Ishikawa (cell line): Measurements from ENCODE around the gene ATP11A.

Experiments
- CEBPB ChIP-seq: IDR thresholded peaks from 2 replicates; pipeline ENCODE4 v1.6.1; 2012
- CREB1 ChIP-seq: IDR thresholded peaks from 2 replicates; pipeline ENCODE4 v1.6.1; 2012; ENCODE audit warnings: low read depth
- EGR1 ChIP-seq: IDR thresholded peaks from 2 replicates; pipeline ENCODE4 v1.6.1; 2012
- EP300 ChIP-seq: IDR thresholded peaks from 2 replicates; pipeline ENCODE4 v1.6.1; 2012; ENCODE audit warnings: borderline replicate concordance
- FOXM1 ChIP-seq: IDR thresholded peaks from 2 replicates; pipeline ENCODE4 v1.6.1; 2012; ENCODE audit warnings: low read depth, borderline replicate concordance
- MAX ChIP-seq: IDR thresholded peaks from 2 replicates; pipeline ENCODE4 v1.6.1; 2012
- RAD21 ChIP-seq: IDR thresholded peaks from 2 replicates; pipeline ENCODE4 v1.6.1; 2012; ENCODE audit warnings: low read depth
- REST ChIP-seq: IDR thresholded peaks from 2 replicates; pipeline ENCODE4 v1.6.1; 2012; ENCODE audit warnings: low read depth, mild to moderate bottlenecking
- TAF1 ChIP-seq: IDR thresholded peaks from 2 replicates; pipeline ENCODE4 v1.6.1; 2012; ENCODE audit warnings: low read depth, mild to moderate bottlenecking
- TCF12 ChIP-seq: IDR thresholded peaks from 2 replicates; pipeline ENCODE4 v1.6.1; 2012; ENCODE audit warnings: low read depth
- USF1 ChIP-seq: IDR thresholded peaks from 2 replicates; pipeline ENCODE4 v1.6.1; 2012
- YY1 ChIP-seq: IDR thresholded peaks from 2 replicates; pipeline ENCODE4 v1.6.1; 2012; ENCODE audit warnings: low read depth
- ZBTB7A ChIP-seq: IDR thresholded peaks from 2 replicates; pipeline ENCODE4 v1.6.1; 2012; ENCODE audit warnings: low read depth

GRCh38 chr13:112821340-112822055 lies 131.7 kb downstream of the ATP11A start:
- no peak for TF ChIP-seq CEBPB
- no peak for TF ChIP-seq FOXM1
- no peak for TF ChIP-seq EP300
- TF ChIP-seq TCF12: no peak
- no peak for TF ChIP-seq RAD21
- no peak for TF ChIP-seq USF1
- TF ChIP-seq REST: no peak
- TF ChIP-seq TAF1: no peak
- no peak for TF ChIP-seq MAX
- TF ChIP-seq EGR1: no peak
- TF ChIP-seq CREB1: no peak
- no peak for TF ChIP-seq YY1
- no peak for TF ChIP-seq ZBTB7A
